GM12878 (cell line): ENCODE measurements around the gene SCLY. TPM values are rescaled to one million over a fixed set of nuclear protein-coding genes. Genes with fewer than 3 reads are reported as not detected.

Experiments used
- ATAC-seq: fragments of 200-7000 bp; cut with Tn5 transposase; 3 replicates; pipeline ENCODE4 v1.9.1; 2020; ENCODE audit warnings: mild to moderate bottlenecking, moderate library complexity
- BruUV-seq: library from RNA; stranded (reverse); fragments of 400-500 nt; replicated peaks from 2 replicates; lab custom pipeline; 2021; lab: Mats Ljungman, UMichigan
- CTCF ChIA-PET: fragments of 300-600 bp; sonication (Branson Sonifier 250); formaldehyde crosslinking; extraction: SDS; loops from one replicate; lab custom pipeline; 2021; ENCODE audit warnings: inconsistent platforms; lab: Yijun Ruan, JAX
- POLR2A ChIA-PET: fragments of 350-600 bp; formaldehyde crosslinking; extraction: SDS; loops from one replicate; lab custom pipeline; 2021; ENCODE audit warnings: inconsistent platforms; lab: Charles Lee
- RAD21 ChIA-PET: fragments of 300-600 bp; sonication (Branson Sonifier 250); formaldehyde crosslinking; loops from one replicate; lab custom pipeline; 2023; ENCODE audit warnings: antibody characterized with exemption; ENCODE audit not compliant: unreplicated experiment; lab: Charles Lee
- SMC1A ChIA-PET: fragments of 300-600 bp; sonication (Branson Sonifier 250); formaldehyde crosslinking; loops from one replicate; lab custom pipeline; 2023; ENCODE audit not compliant: unreplicated experiment, uncharacterized antibody; lab: Charles Lee
- DNase-seq: peaks from one replicate; pipeline ENCODE4 v3.0.0-alpha.2; 2011; ENCODE audit warnings: low read depth, low spot score
- FAIRE-seq: peaks from 3 replicates; lab custom pipeline; 2011; peaks lifted over from hg19 to GRCh38; lab: Jason Lieb, UNC
- H2AFZ ChIP-seq: 2 replicates; pipeline ENCODE4 v1.6.0; 2011; ENCODE audit warnings: low read depth, low read length, control low read depth; ENCODE audit not compliant: control insufficient read depth
- H3K27ac ChIP-seq: 2 replicates; pipeline ENCODE4 v1.5.1; 2011; ENCODE audit warnings: control low read depth; ENCODE audit not compliant: control insufficient read depth, insufficient read depth
- H3K27me3 ChIP-seq, 2 experiments: replicated peaks in 1 of 2; 2 replicates each; pipeline versions ENCODE4 v1.6.0 to v1.6.1; 2011; ENCODE audit warnings: low read length in 1 of 2; ENCODE audit not compliant: control insufficient read depth in 2 of 2, insufficient read depth in 2 of 2
- H3K36me3 ChIP-seq, 2 experiments: 2 replicates each; pipeline ENCODE4 v1.5.1; 2011; ENCODE audit warnings: low read length in 1 of 2; ENCODE audit not compliant: control insufficient read depth in 2 of 2, insufficient read depth in 2 of 2
- H3K4me1 ChIP-seq: 2 replicates; pipeline ENCODE4 v1.6.1; 2011; ENCODE audit warnings: mild to moderate bottlenecking, low read length, moderate library complexity, mixed read lengths; ENCODE audit not compliant: control insufficient read depth, insufficient read depth
- H3K4me2 ChIP-seq: 2 replicates; pipeline ENCODE4 v1.6.0; 2011; ENCODE audit warnings: control low read depth; ENCODE audit not compliant: control insufficient read depth, insufficient read depth
- H3K4me3 ChIP-seq: fragments of 200-600 bp; sonication (generic); 2 replicates; pipeline ENCODE4 v1.5.1; 2016
- H3K79me2 ChIP-seq: 2 replicates; pipeline ENCODE4 v1.6.0; 2011; ENCODE audit warnings: low read length; ENCODE audit not compliant: control insufficient read depth, insufficient read depth
- H3K9ac ChIP-seq: 2 replicates; pipeline ENCODE4 v1.8.0; 2011; ENCODE audit warnings: low read length, control low read depth, mixed read lengths; ENCODE audit not compliant: control insufficient read depth, insufficient read depth
- H3K9me3 ChIP-seq: replicated peaks from 3 replicates; pipeline ENCODE4 v1.5.1; 2011; ENCODE audit warnings: mild to moderate bottlenecking, low read length; ENCODE audit not compliant: control insufficient read depth, insufficient read depth
- H4K20me1 ChIP-seq: 2 replicates; pipeline ENCODE4 v1.6.0; 2011; ENCODE audit not compliant: control insufficient read depth, insufficient read depth
- ATF7 ChIP-seq: fragments of 450-650 bp; IDR thresholded peaks from 2 replicates; pipeline ENCODE4 v1.6.1; 2016; ENCODE audit warnings: low read depth, mild to moderate bottlenecking
- E2F4 ChIP-seq: IDR thresholded peaks from 2 replicates; pipeline ENCODE4 v1.6.1; 2012; ENCODE audit warnings: low read depth, low read length, improper control_type of control experiment
- ETV6 ChIP-seq, 2 experiments: fragments of 450-650 bp in 1 of 2; IDR thresholded peaks in 1 of 2; conservative IDR thresholded peaks in 1 of 2; 2 replicates each; pipeline ENCODE4 v1.6.1; 2014; ENCODE audit warnings: antibody characterized with exemption in 1 of 2, borderline replicate concordance in 1 of 2, low read depth in 1 of 2, mild to moderate bottlenecking in 1 of 2, moderate library complexity in 1 of 2
- GATAD2B ChIP-seq: fragments of 450-650 bp; conservative IDR thresholded peaks from 2 replicates; pipeline ENCODE4 v1.6.1; 2017; ENCODE audit warnings: low read depth, mild to moderate bottlenecking, moderate library complexity
- JUND ChIP-seq: IDR thresholded peaks from 2 replicates; pipeline ENCODE4 v1.6.1; 2012; ENCODE audit warnings: low read depth, mild to moderate bottlenecking, low read length, improper control_type of control experiment, moderate library complexity
- NBN ChIP-seq: fragments of 450-650 bp; IDR thresholded peaks from 2 replicates; pipeline ENCODE4 v1.6.1; 2016
- PRDM15 ChIP-seq: fragments of 450-650 bp; formaldehyde crosslinking; IDR thresholded peaks from 2 replicates; pipeline ENCODE4 v1.4.0; 2020; ENCODE audit warnings: mild to moderate bottlenecking, moderate library complexity
- SMAD5 ChIP-seq: IDR thresholded peaks from 2 replicates; pipeline ENCODE4 v1.6.1; 2016; ENCODE audit warnings: antibody characterized with exemption, low read depth
- ZNF592 ChIP-seq: fragments of 450-650 bp; IDR thresholded peaks from 2 replicates; pipeline ENCODE4 v1.6.1; 2017; ENCODE audit warnings: mild to moderate bottlenecking, moderate library complexity
- WGBS: methylation state at CpG from one replicate; pipeline ENCODE4 v1.1.6; 2016; ENCODE audit warnings: low lambda C conversion rate; ENCODE audit not compliant: insufficient replicate concordance, insufficient coverage; ENCODE audit errors: missing lambda C conversion rate; 5-methylcytosine and 5-hydroxymethylcytosine counted together
- in situ Hi-C: fragments of 300-500 bp; cut with MboI; formaldehyde crosslinking; loops from 9 replicates; pipeline ENCODE4 v1.14.3; 2018; ENCODE audit warnings: mixed read lengths
- intact Hi-C: fragments of 100-400 bp; cut with micrococcal nuclease; formaldehyde crosslinking; loops from one replicate; pipeline ENCODE4 v1.14.2; 2022; ENCODE audit not compliant: unreplicated experiment
- polyA plus RNA-seq, 11 experiments: library from polyadenylated mRNA; depleted of rRNA in 4 of 11; unstranded in 6 of 11; stranded (reverse) in 5 of 11; fragments of >200 nt; fragmentation: Nextera tagmentation in 4 of 11; fragmentation: Illumina TruSeq in 1 of 11; extraction: Ambion mirVana in 4 of 11; extraction: Trizol in 1 of 11; gene quantifications; 1 replicate in 1 of 11; 2 replicates in 10 of 11; pipeline versions ENCODE4 v1.2.1 to v1.2.3, GENCODE V29; 2011 to 2016; ENCODE audit warnings: inconsistent platforms in 2 of 11, missing spikeins in 2 of 11, low read depth in 1 of 11
- total RNA-seq, 4 experiments: library from RNA; depleted of rRNA in 3 of 4; stranded (reverse); fragments of >200 nt in 3 of 4; fragmentation: Illumina TruSeq in 1 of 4; extraction: Trizol in 1 of 4; gene quantifications; 2 replicates each; pipeline versions ENCODE4 v1.2.1 to v1.2.3, GENCODE V29; 2013 to 2021
- TF ChIP-seq, protein P1 (sequence below): IDR thresholded peaks from 2 replicates; pipeline ENCODE4 v1.6.1; 2011; ENCODE audit warnings: borderline replicate concordance, low read depth, mild to moderate bottlenecking, moderate library complexity, mixed read lengths, low read length; ENCODE audit not compliant: insufficient read depth; ENCODE audit errors: extremely low read length
- TF ChIP-seq, protein P2 (sequence below): IDR thresholded peaks from 2 replicates; pipeline ENCODE4 v1.6.1; 2011; ENCODE audit warnings: borderline replicate concordance, low read depth, mild to moderate bottlenecking, moderate library complexity, low read length; ENCODE audit not compliant: insufficient read depth, poor library complexity, severe bottlenecking

SCLY gene
- total and polyA plus RNA-seq, 10 of the 15 experiments (the other 5 are each of a cell fraction or from before 2014, with no cell fraction given): 3.3 to 49.1 (median 32.3) TPM

DNA sequence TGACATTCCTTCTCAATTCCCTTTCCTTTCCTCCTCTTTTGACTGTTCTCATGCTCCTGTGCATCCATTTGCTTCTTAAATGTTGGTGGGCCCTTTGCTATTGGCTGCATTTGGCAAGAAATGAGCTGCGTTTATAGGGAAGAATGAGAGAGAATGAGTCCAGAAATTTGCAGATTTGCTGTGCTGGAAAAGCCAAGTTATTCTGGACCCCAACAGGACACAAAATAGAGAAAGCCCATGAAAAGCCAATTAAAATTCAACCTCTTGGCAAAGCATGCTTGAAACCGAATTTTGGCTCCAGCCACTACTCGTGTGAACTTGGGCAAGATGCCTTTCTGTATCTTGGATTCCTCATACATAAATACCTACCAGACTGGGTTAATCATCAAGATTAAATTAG lies 1.3 kb upstream of the SCLY start:
- no peak overlapping the region for H3K27ac ChIP-seq
- ChIA-PET POLR2A (no interaction called here), RAD21 (no interaction called here), CTCF (no interaction called here), SMC1A (interaction anchor here (0.6 to 0.7 kb wide), 2 partner anchors 99 to 385 kb away, joined by 3 read pairs; no protein-coding TSS in a partner anchor)
- H3K27me3 ChIP-seq: no peaks in the 10 kb centered on the region
- H3K79me2 ChIP-seq: peaks cover 31% of the 10 kb centered on the region
- ATAC-seq: no peak
- no peaks in the 10 kb centered on the region for H4K20me1 ChIP-seq
- H3K4me1 ChIP-seq: no peaks in the 10 kb centered on the region; the same call in none of the 2 replicates
- 96% methylated on average over 3 of the region's 3 CpGs for WGBS
- no peak overlapping the region for H2AFZ ChIP-seq
- intact Hi-C loops (no loop called here), in situ Hi-C loops (no loop called here)
- peaks cover 0 to 4% of the 10 kb centered on the region in 2 experiments; a peak in 1 of 4 replicates for H3K36me3 ChIP-seq
- no peak overlapping the region; the same call in 1 of the 2 replicates for H3K9ac ChIP-seq
- peak overlapping the region; percentile 98 for H3K4me2 ChIP-seq
- FAIRE-seq: no peak
- H3K9me3 ChIP-seq: no peaks in the 10 kb centered on the region
- DNase-seq: no peak
- TSS peak; percentile 93 for BruUV-seq
- H3K4me3 ChIP-seq: no peak overlapping the region; the same call in 1 of the 2 replicates
- TF ChIP-seq SMAD5 (no peak), ATF7 (no peak), NBN (no peak), ETV6 (conservative IDR thresholded peaks at IDR 0.05 in 1 of 2, IDR thresholded peaks at IDR 0.05 in 1 of 2; ENCODE audit: borderline replicate concordance in 1 of 2, low read depth in 1 of 2) (no peak), PRDM15 (CRISPR knock-in tag) (no peak), E2F4 (no peak), JUND (no peak), GATAD2B (no peak), ZNF592 (no peak)
- TF ChIP-seq, protein P1, sequence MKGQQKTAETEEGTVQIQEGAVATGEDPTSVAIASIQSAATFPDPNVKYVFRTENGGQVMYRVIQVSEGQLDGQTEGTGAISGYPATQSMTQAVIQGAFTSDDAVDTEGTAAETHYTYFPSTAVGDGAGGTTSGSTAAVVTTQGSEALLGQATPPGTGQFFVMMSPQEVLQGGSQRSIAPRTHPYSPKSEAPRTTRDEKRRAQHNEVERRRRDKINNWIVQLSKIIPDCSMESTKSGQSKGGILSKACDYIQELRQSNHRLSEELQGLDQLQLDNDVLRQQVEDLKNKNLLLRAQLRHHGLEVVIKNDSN: no peak
- TF ChIP-seq, protein P2, sequence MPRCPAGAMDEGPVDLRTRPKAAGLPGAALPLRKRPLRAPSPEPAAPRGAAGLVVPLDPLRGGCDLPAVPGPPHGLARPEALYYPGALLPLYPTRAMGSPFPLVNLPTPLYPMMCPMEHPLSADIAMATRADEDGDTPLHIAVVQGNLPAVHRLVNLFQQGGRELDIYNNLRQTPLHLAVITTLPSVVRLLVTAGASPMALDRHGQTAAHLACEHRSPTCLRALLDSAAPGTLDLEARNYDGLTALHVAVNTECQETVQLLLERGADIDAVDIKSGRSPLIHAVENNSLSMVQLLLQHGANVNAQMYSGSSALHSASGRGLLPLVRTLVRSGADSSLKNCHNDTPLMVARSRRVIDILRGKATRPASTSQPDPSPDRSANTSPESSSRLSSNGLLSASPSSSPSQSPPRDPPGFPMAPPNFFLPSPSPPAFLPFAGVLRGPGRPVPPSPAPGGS: no peak
